H9 (cell line): ENCODE results near the gene DTNBP1. TPM values are rescaled to one million over a fixed set of nuclear protein-coding genes. Genes with fewer than 3 reads are reported as not detected.

Experiments
- DNase-seq: peaks from one replicate; pipeline ENCODE4 v3.0.0-alpha.2; 2017
- H2AFZ ChIP-seq: one replicate; pipeline ENCODE4 v1.6.1; 2013; ENCODE audit warnings: mild to moderate bottlenecking, low read length, control low read depth, moderate library complexity
- H2AK5ac ChIP-seq: 2 replicates; pipeline ENCODE4 v1.6.1; 2013; ENCODE audit warnings: low read length, control low read depth, mixed read lengths; ENCODE audit not compliant: insufficient read length
- H2BK120ac ChIP-seq: one replicate; pipeline ENCODE4 v1.6.1; 2013; ENCODE audit warnings: low read depth, mild to moderate bottlenecking, low read length, control low read depth, inconsistent platforms; ENCODE audit not compliant: poor library complexity, severe bottlenecking
- H2BK12ac ChIP-seq: 2 replicates; pipeline ENCODE4 v1.6.1; 2013; ENCODE audit warnings: low read length, control low read depth, mixed read lengths, low read depth; ENCODE audit not compliant: insufficient read length
- H2BK15ac ChIP-seq: 2 replicates; pipeline ENCODE4 v1.6.1; 2013; ENCODE audit warnings: low read depth, low read length, control low read depth
- H2BK20ac ChIP-seq: one replicate; pipeline ENCODE4 v1.6.1; 2013; ENCODE audit warnings: low read depth, mild to moderate bottlenecking, low read length, control low read depth, inconsistent platforms; ENCODE audit not compliant: poor library complexity, severe bottlenecking
- H2BK5ac ChIP-seq: 2 replicates; pipeline ENCODE4 v1.6.1; 2013; ENCODE audit warnings: low read length, control low read depth, mixed read lengths; ENCODE audit not compliant: insufficient read length
- H3K14ac ChIP-seq: 2 replicates; pipeline ENCODE4 v1.6.1; 2013; ENCODE audit warnings: low read length, control low read depth; ENCODE audit not compliant: insufficient read depth
- H3K18ac ChIP-seq: 2 replicates; pipeline ENCODE4 v1.6.1; 2013; ENCODE audit warnings: low read depth, mild to moderate bottlenecking, mixed read lengths, low read length, control low read depth; ENCODE audit not compliant: insufficient read length
- H3K23ac ChIP-seq: 2 replicates; pipeline ENCODE4 v1.6.1; 2013; ENCODE audit warnings: low read length, control low read depth, mixed read lengths, low read depth; ENCODE audit not compliant: insufficient read length
- H3K23me2 ChIP-seq: 2 replicates; pipeline ENCODE4 v1.6.1; 2013; ENCODE audit warnings: low read depth, mild to moderate bottlenecking, mixed read lengths, low read length, control low read depth; ENCODE audit not compliant: insufficient read length, poor library complexity, severe bottlenecking
- H3K27ac ChIP-seq: 2 replicates; pipeline ENCODE4 v1.5.1; 2013; ENCODE audit warnings: low read length, control low read depth, mixed read lengths, low read depth; ENCODE audit not compliant: insufficient read length
- H3K27me3 ChIP-seq: 2 replicates; pipeline ENCODE4 v1.6.1; 2013; ENCODE audit warnings: low read length, control low read depth, inconsistent platforms; ENCODE audit not compliant: insufficient read depth
- H3K4ac ChIP-seq: 2 replicates; pipeline ENCODE4 v1.6.1; 2013; ENCODE audit warnings: low read depth, mild to moderate bottlenecking, control low read depth, inconsistent platforms, low read length, moderate library complexity
- H3K4me1 ChIP-seq: 2 replicates; pipeline ENCODE4 v1.6.1; 2013; ENCODE audit warnings: low read length, control low read depth, inconsistent platforms; ENCODE audit not compliant: insufficient read depth
- H3K4me2 ChIP-seq: 2 replicates; pipeline ENCODE4 v1.6.1; 2013; ENCODE audit warnings: low read length, control low read depth, mixed read lengths; ENCODE audit not compliant: insufficient read length, insufficient read depth
- H3K56ac ChIP-seq: 2 replicates; pipeline ENCODE4 v1.6.1; 2013; ENCODE audit warnings: low read depth, mild to moderate bottlenecking, mixed read lengths, low read length, control low read depth; ENCODE audit not compliant: insufficient read length
- H3K79me1 ChIP-seq: 2 replicates; pipeline ENCODE4 v1.6.1; 2013; ENCODE audit warnings: low read depth, mild to moderate bottlenecking, moderate library complexity, low read length, control low read depth, inconsistent platforms; ENCODE audit not compliant: insufficient read depth, poor library complexity, severe bottlenecking
- H3K79me2 ChIP-seq: 2 replicates; pipeline ENCODE4 v1.6.1; 2013; ENCODE audit warnings: low read length, control low read depth, inconsistent platforms; ENCODE audit not compliant: insufficient read depth
- H3K9ac ChIP-seq: 2 replicates; pipeline ENCODE4 v1.6.1; 2013; ENCODE audit warnings: low read length, control low read depth, mixed read lengths; ENCODE audit not compliant: insufficient read length; ENCODE audit errors: extremely low read depth
- H3K9me3 ChIP-seq: one replicate; pipeline ENCODE4 v1.6.1; 2013; ENCODE audit warnings: low read depth, low read length, inconsistent platforms; ENCODE audit not compliant: control insufficient read depth
- H3T11ph ChIP-seq: one replicate; pipeline ENCODE4 v1.6.1; 2013; ENCODE audit warnings: mild to moderate bottlenecking, low read length, control low read depth, inconsistent platforms
- H4K20me1 ChIP-seq: one replicate; pipeline ENCODE4 v1.6.1; 2013; ENCODE audit not compliant: control insufficient read depth, insufficient read length, insufficient read depth
- H4K5ac ChIP-seq: 2 replicates; pipeline ENCODE4 v1.6.1; 2013; ENCODE audit warnings: low read depth, mild to moderate bottlenecking, mixed read lengths, low read length, control low read depth; ENCODE audit not compliant: insufficient read length
- H4K8ac ChIP-seq: replicated peaks from 2 replicates; pipeline ENCODE4 v1.6.1; 2013; ENCODE audit warnings: low read length, control low read depth, mixed read lengths, low read depth; ENCODE audit not compliant: insufficient read length
- H4K91ac ChIP-seq: 2 replicates; pipeline ENCODE4 v1.6.1; 2013; ENCODE audit warnings: low read depth, mild to moderate bottlenecking, moderate library complexity, mixed read lengths, low read length, control low read depth; ENCODE audit not compliant: insufficient read length
- H3K27ac Mint-ChIP-seq, 3 experiments: 2 replicates in 2 of 3; 3 replicates in 1 of 3; pipeline ENCODE4 v1.8.0; 2020 to 2021; ENCODE audit warnings: mixed read lengths in 3 of 3, mild to moderate bottlenecking in 1 of 3, moderate library complexity in 1 of 3
- H3K27me3 Mint-ChIP-seq: 2 replicates; pipeline ENCODE4 v1.8.0; 2021; ENCODE audit warnings: low read depth, mild to moderate bottlenecking, moderate library complexity, mixed read lengths
- H3K36me3 Mint-ChIP-seq, 3 experiments: 2 replicates in 2 of 3; 3 replicates in 1 of 3; pipeline ENCODE4 v1.8.0; 2020 to 2021; ENCODE audit warnings: low read depth in 3 of 3, mixed read lengths in 3 of 3; ENCODE audit not compliant: insufficient read depth in 1 of 3
- H3K4me1 Mint-ChIP-seq, 2 experiments: 2 replicates each; pipeline ENCODE4 v1.8.0; 2020; ENCODE audit warnings: mixed read lengths in 2 of 2
- H3K4me3 Mint-ChIP-seq, 2 experiments: 2 replicates in 1 of 2; 3 replicates in 1 of 2; pipeline ENCODE4 v1.8.0; 2020 to 2021; ENCODE audit warnings: mild to moderate bottlenecking in 2 of 2, mixed read lengths in 2 of 2, moderate library complexity in 1 of 2
- H3K9me3 Mint-ChIP-seq, 2 experiments: 2 replicates in 1 of 2; 3 replicates in 1 of 2; pipeline ENCODE4 v1.8.0; 2020; ENCODE audit warnings: mild to moderate bottlenecking in 2 of 2, mixed read lengths in 2 of 2, moderate library complexity in 1 of 2
- WGBS: extraction: QIAGEN DNeasy Blood & Tissue Kit; methylation state at CpG from one replicate; pipeline ENCODE4 v1.1.7; 2013; ENCODE audit warnings: missing lambda C conversion rate, low lambda C conversion rate, mixed read lengths; ENCODE audit not compliant: insufficient read length; ENCODE audit errors: extremely low coverage; 5-methylcytosine and 5-hydroxymethylcytosine counted together
- total RNA-seq: library from RNA; stranded (reverse); gene quantifications from 2 replicates; pipeline ENCODE4 v1.2.1, GENCODE V29; 2021
- TF ChIP-seq, protein P1 (sequence below): fragments of 200-600 bp; sonication (generic); conservative IDR thresholded peaks from 3 replicates; pipeline ENCODE4 v1.8.0; 2021; ENCODE audit warnings: antibody characterized with exemption, mild to moderate bottlenecking

Gene DTNBP1
- total RNA-seq, 1 experiment from 2014 or later, result 12.9 TPM

GRCh38 chr6:15546591-15546990, 116.2 kb downstream of the DTNBP1 start:
- no peak for DNase-seq
- Histone ChIP-seq H3K18ac (no peak overlapping the region), H2BK15ac (no peak overlapping the region), H3K23ac (no peak overlapping the region), H2AK5ac (no peak overlapping the region), H4K91ac (no peak overlapping the region), H3K9ac (no peak overlapping the region), H4K8ac (no peak overlapping the region), H2BK5ac (no peak overlapping the region), H3K14ac (no peak overlapping the region), H3K4me2 (no peak overlapping the region), H2BK12ac (no peak overlapping the region), H3K23me2 (no peaks in the 10 kb centered on the region), H3K4me1 (peaks cover 10% of the 10 kb centered on the region), H4K5ac (no peak overlapping the region), H3K27me3 (no peaks in the 10 kb centered on the region), H3K56ac (no peak overlapping the region), H3K79me1 (no peaks in the 10 kb centered on the region), H4K20me1 (no peaks in the 10 kb centered on the region), H2AFZ (no peak overlapping the region), H3K79me2 (no peaks in the 10 kb centered on the region), H3K27ac (no peak overlapping the region), H3K9me3 (no peaks in the 10 kb centered on the region), H3T11ph (no peak overlapping the region), H3K4ac (no peak overlapping the region), H2BK20ac (no peak overlapping the region), H2BK120ac (no peak overlapping the region)
- no peak overlapping the region for H3K4me3 Mint-ChIP-seq
- no peak overlapping the region for H3K27ac Mint-ChIP-seq
- peaks cover 20 to 38% of the 10 kb centered on the region in 2 experiments for H3K4me1 Mint-ChIP-seq
- no peaks in the 10 kb centered on the region; the same call in 1 of the 2 replicates for H3K27me3 Mint-ChIP-seq
- H3K36me3 Mint-ChIP-seq, result peaks cover 0 to 4% (median 0%) of the 10 kb centered on the region in 3 experiments; a peak in 2 of 7 replicates
- peaks cover 0 to 5% of the 10 kb centered on the region in 2 experiments; a peak in 3 of 5 replicates for H3K9me3 Mint-ChIP-seq
- WGBS, result no CpG with 5 or more reads among the region's 5 CpGs
- TF ChIP-seq, protein P1, sequence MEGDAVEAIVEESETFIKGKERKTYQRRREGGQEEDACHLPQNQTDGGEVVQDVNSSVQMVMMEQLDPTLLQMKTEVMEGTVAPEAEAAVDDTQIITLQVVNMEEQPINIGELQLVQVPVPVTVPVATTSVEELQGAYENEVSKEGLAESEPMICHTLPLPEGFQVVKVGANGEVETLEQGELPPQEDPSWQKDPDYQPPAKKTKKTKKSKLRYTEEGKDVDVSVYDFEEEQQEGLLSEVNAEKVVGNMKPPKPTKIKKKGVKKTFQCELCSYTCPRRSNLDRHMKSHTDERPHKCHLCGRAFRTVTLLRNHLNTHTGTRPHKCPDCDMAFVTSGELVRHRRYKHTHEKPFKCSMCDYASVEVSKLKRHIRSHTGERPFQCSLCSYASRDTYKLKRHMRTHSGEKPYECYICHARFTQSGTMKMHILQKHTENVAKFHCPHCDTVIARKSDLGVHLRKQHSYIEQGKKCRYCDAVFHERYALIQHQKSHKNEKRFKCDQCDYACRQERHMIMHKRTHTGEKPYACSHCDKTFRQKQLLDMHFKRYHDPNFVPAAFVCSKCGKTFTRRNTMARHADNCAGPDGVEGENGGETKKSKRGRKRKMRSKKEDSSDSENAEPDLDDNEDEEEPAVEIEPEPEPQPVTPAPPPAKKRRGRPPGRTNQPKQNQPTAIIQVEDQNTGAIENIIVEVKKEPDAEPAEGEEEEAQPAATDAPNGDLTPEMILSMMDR, result no peak
